ENCODE measurements around the gene ORC6. TPM values are rescaled to one million over a fixed set of nuclear protein-coding genes. Genes with fewer than 3 reads are reported as not detected.

Gene ORC6
- total RNA-seq, 1 donor from 2014 or later = 7.2 TPM

- DNase-seq = no peak
These were observed 12.2 kb downstream of the ORC6 start for GRCh38 chr16:46701615-46702014.

- DNase-seq = no peak
These were observed 12.6 kb downstream of the ORC6 start for GRCh38 chr16:46702030-46702429.

GRCh38 chr16:46706642-46707041 is 17.2 kb downstream of the ORC6 start:
- no peak for DNase-seq

- no peak for DNase-seq
These were observed 20.1 kb downstream of the ORC6 start for GRCh38 chr16:46709469-46710005.

- no peak for DNase-seq
These were observed 21.9 kb downstream of the ORC6 start for GRCh38 chr16:46711106-46712058.

GRCh38 chr16:46712911-46713310 is 23.5 kb downstream of the ORC6 start:
- DNase-seq = no peak

GRCh38 chr16:46713634-46714033 is 24.2 kb downstream of the ORC6 start:
- DNase-seq = no peak

- DNase-seq = no peak
These were observed 25.5 kb downstream of the ORC6 start for GRCh38 chr16:46714797-46715591.

- DNase-seq = no peak
These were observed 26.4 kb downstream of the ORC6 start for GRCh38 chr16:46715769-46716305.

- DNase-seq = no peak
These were observed 28.2 kb downstream of the ORC6 start for GRCh38 chr16:46717692-46718091.

- no peak for DNase-seq
These were observed 28.8 kb downstream of the ORC6 start for GRCh38 chr16:46718214-46718613.

GRCh38 chr16:46719528-46719927 is 30.1 kb downstream of the ORC6 start:
- no peak for DNase-seq

GRCh38 chr16:46720619-46721018 is 31.2 kb downstream of the ORC6 start:
- no peak for DNase-seq

- DNase-seq = no peak
These were observed 32.4 kb downstream of the ORC6 start for GRCh38 chr16:46721885-46722284.

GRCh38 chr16:46727184-46727583 is 37.7 kb downstream of the ORC6 start:
- no peak for DNase-seq

GRCh38 chr16:46727630-46728029 is 38.2 kb downstream of the ORC6 start:
- DNase-seq = no peak

- no peak for DNase-seq
These were observed 39.3 kb downstream of the ORC6 start for GRCh38 chr16:46728806-46729205.

GRCh38 chr16:46729326-46729995 is 40.0 kb downstream of the ORC6 start:
- DNase-seq = no peak

GRCh38 chr16:46730126-46730525 is 40.7 kb downstream of the ORC6 start:
- DNase-seq = no peak

- no peak for DNase-seq
These were observed 41.6 kb downstream of the ORC6 start for GRCh38 chr16:46730801-46731690.

Data from skin of body (tissue), 2 donors.